ENCODE data around the gene ZNF598.

GRCh38 chr16:2056681-2057407 is 47.2 kb upstream of the ZNF598 start:
- TF ChIP-seq CTCF (conservative IDR thresholded peaks at IDR 0.05; ENCODE audit: low read depth, low read length) (peak; percentile 24; the same call in 1 of the 2 replicates), EZH2 (IDR thresholded peaks at IDR 0.05; ENCODE audit: low read length, unreplicated experiment) (no peak), EZH2phosphoT487 (IDR thresholded peaks at IDR 0.05; ENCODE audit: borderline replicate concordance, low read length) (no peak)

Measured in PC-3 (cell line).